Hematopoietic multipotent progenitor cell treated with erythropoietin and hydrocortisone succinate and interleukin-3 and kit ligand, for 8 days (in vitro differentiated cells): Measurements from ENCODE around the gene CRYBG2.

Experiments
- DNase-seq: peaks from one replicate; pipeline ENCODE4 v3.0.0-alpha.2; 2015

Gene CRYBG2

GRCh38 chr1:26370591-26371382 lies 16.9 kb upstream of the CRYBG2 start:
- no peak for DNase-seq

GRCh38 chr1:26368486-26368885 lies 14.6 kb upstream of the CRYBG2 start:
- no peak for DNase-seq

DNA sequence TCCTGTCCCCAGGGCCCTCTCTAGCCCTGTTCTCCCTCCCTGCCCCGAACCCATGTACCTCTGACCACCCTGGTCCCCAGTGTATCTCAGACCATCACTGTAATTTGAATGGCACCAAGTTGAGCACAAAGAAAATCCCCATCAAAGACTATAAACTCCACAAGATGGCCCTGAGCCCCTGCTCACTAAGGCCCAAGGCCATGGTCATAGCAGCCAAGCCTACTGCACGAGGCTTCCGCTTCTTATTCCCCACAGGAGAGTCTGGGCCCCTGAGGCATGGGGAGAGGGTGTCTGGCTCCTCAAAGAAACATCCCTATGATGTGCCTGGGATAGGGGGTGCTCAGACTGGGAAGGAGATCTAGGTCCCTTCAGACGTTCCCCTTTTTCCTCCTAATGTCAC lies 14.1 kb upstream of the CRYBG2 start:
- DNase-seq, result no peak

GRCh38 chr1:26367441-26367840 lies 13.5 kb upstream of the CRYBG2 start:
- DNase-seq, result no peak

GRCh38 chr1:26364956-26365355 lies 11.0 kb upstream of the CRYBG2 start:
- no peak for DNase-seq

DNA sequence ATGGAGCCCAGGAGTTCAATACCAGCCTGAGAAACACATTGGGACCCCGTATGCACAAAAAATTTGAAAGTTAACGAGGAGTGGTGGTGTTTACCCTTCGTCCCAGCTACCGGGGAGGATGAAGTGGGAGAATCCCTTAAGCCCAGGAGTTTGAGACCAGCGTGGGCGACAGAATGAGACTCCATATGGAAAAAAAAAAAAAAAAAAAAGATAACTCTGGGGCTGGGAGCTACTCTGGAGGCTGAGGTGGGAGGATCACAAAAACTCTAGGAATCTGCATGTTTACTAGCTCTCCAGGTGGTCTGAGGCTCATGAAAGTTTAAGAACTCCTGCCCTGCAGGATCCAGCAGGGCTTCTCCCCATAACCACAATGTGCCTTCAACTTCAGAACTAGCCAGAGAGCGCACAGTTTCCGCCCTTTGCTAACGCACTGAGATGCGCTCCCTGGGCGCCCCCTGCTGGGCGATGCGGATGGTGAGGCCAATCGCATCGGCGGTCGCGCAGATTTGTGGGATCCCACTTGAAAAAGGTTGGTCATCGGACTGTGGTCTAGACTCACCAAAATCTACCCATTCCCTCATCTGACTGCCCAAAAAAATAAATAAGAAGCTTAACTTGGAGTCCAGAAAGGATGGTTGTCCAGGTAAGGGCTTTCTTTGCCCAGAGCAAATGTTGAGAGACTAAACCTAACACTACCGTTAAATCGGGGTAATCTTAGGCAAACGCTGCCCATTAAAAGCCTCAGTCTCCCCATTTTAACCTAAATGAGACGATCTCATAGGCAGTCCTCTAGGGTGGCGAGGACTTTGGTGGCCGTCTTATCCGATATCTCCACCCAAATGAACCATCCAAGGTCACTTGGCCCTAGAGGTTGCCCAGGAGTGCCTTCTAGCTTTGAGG lies 9.9 kb upstream of the CRYBG2 start:
- DNase-seq, result peak; percentile 86

DNA sequence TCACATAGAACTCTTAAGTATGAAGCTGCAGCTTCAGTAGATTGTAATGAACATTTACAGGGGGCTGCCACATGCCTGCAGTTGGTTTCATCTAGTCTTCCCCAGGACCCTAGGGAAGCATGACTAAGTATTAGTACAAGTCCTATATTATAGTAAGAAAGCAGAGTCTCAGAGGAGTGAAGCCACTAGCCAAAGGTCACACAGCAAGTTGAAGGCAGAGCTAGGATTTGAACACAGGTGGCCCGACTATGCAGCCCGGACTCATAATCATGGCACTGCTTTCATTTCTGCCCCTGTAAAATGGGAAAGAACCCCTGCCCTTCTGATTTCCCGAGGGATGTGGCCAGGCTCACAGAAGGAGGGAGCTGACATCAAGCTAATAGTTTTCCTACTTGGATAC lies 8.4 kb upstream of the CRYBG2 start:
- no peak for DNase-seq

DNA sequence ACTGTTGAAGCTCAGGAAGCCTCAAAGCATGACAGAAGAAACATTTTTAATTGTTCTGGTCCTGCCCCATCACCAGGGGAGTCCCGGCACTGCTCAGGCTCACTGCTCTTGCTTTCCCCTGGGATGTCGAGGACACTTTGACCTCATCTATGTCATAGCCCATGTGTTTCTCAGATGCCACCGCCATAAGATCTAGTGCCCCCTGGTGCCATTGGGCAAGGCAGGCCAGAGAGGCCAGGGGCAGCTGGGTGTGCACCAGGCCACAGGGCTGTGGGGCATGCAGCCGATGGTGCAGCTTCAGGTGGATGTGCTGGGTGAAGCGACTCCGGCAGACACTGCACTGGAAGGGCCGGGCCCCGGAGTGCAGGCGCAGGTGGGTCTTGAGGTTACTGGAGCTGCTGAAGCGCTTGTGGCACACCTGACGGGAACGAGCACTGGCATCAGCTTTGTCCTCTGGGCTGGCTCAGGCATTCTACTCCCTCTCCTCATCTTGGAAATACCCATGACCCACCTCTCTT lies 7.7 kb upstream of the CRYBG2 start:
- DNase-seq, result no peak

GRCh38 chr1:26360807-26361604 lies 7.1 kb upstream of the CRYBG2 start:
- DNase-seq, result peak; percentile 72

DNA sequence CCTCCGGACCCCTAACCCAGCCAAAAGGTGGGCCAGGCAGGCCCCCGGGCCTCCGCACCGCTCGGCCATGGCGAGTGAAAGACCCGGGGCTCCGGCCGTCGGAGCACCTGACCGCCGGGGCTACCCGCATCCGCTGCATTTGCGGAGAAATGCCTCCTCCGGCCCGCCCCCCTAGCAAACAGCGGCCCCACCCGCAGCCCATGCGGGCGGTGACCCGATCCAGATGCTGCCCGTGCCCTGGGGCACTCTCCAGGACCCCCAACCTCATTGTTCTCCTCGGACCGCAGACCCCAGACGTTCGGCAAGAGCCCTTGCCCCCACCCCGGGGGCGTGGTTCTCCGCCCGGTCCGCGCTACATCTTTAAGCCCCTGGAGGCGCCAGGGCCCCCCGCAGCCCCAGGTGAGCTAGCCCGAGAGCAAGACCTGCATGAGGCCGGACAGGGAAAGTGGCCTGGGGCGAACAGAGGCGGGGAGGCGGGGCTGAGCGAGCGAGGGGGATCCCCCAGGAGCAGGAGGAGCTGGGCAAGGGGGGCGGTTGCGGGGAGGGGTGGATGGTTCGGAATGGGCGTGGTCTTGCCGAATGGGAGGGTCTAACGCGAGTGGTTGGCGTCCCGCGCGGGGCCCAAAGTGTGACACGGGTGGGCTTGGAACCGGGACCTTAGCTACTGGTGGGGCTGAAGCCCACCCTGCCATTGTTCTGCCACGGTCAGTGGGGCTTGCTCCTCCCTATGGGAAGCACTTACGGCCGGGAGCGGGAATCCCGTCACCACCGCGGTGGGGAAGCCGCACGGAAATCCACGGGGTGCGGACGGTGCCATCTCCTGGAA lies 6.3 kb upstream of the CRYBG2 start:
- no peak for DNase-seq

- DNase-seq, result no peak
Observed at GRCh38 chr1:26358411-26359384, 4.8 kb upstream of the CRYBG2 start.

GRCh38 chr1:26357121-26357602 lies 3.2 kb upstream of the CRYBG2 start:
- no peak for DNase-seq

DNA sequence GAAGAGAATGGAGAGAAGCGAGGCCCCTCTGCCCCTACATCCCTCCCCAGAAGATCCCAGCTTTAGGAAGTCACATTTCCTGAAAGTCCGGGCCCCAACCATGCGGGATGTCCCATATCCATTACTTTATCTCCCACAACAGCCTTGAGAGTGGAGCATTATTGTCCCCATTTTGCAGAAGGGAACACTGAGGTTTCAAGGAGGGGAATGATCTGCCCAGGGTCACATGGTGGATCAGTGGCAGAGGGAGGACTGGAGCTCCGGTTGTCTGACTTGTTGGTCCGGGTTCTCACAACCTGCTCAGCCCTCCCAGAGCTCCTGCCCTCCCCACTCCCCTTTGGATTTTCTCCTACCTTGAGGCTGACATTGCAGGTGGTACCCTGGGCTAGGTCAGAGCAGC lies 2.2 kb upstream of the CRYBG2 start:
- no peak for DNase-seq

- DNase-seq, result no peak
Observed at GRCh38 chr1:26354972-26355371, 1.0 kb upstream of the CRYBG2 start.

GRCh38 chr1:26353210-26353859 lies 595 bp downstream of the CRYBG2 start:
- no peak for DNase-seq

DNA sequence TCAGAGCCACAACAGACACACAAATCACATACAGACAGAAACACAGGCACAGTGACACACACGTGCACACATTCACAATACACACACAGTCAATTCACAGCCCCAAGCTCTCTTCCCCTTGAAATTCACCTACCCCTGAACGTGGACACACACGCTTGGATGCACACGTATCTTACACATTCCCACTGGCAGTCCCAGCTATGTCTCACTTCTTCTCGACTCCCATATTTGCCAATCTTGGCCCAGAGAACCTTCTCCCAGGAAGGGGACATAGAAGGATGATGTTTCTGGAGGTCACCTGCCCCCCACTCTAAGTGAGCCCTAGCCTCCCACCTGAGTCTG lies 1.6 kb downstream of the CRYBG2 start:
- no peak for DNase-seq

DNA sequence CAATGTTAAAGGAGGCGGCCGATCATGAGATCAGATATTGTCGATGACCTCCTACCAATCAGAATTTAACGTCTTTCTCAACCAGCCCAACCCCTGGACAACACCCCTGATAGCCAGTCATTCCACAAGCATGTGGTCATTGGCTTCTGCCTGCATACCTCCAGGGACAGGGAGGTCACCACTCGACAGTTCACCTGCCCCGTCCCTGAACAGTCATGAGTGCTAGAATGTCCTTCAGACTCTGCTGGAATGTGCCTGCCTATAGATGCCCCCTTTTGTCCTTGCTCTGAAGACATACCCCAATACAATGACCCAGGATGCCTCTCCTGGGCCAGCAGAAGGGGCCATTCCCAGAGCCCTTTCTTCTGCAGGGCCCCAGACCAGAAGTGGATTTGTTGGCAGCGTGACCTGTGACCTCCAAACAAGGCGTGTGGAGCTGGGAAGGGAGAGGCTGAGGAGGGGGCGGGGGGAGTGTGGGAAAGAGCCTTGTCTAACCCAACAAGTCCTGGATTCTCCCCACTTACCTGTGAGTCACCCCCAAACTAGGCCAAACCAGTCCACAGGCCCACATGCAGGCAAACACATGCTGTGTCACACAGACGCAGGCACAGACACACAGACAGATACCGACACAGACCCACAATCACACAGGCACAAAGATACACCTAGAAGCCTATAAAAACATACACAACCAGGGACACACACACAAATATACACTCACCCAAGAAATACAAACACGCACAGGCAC lies 2.2 kb downstream of the CRYBG2 start:
- DNase-seq, result no peak

DNA sequence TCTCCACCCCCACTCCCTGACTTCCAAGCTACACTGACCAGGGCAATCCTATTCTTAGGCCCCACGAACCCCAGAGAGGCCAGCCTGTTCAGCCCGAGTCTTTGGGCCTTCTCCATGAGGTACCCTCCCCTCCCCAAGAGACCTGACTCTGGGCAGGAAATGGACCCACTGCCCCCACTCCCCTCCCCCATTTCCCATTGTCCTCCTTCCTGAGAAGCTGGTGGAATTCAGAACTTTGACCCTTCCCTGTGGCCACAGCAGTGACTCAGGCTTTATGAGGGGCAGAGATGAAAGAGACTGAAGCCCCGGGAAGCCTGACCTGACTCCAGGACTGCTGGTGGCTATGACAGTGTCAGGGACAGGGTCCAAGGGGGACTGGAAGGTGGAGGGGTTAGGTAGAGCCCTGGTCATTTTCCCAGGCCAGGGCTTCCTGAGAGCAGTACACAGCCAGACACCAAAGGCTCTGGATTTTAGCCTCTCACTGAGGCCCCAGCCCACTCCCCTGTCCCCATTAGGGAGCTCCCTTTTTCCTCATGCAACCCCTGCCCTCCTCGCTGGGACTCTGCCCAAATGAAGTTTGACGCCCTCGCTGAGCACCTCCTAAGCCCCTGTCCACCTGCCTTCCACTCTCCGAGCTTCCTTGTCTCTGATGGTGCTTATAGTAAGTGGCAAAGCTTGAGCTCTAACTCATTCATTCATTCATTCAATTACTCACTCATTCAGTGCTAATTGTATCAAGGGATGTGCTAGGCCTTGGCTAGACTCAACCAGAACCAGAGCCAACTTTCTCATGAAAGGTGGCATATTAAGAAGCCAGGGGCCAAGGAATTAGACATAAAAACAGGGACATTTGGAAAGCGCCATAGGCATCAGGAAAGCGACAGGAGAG lies 3.0 kb downstream of the CRYBG2 start:
- no peak for DNase-seq

DNA sequence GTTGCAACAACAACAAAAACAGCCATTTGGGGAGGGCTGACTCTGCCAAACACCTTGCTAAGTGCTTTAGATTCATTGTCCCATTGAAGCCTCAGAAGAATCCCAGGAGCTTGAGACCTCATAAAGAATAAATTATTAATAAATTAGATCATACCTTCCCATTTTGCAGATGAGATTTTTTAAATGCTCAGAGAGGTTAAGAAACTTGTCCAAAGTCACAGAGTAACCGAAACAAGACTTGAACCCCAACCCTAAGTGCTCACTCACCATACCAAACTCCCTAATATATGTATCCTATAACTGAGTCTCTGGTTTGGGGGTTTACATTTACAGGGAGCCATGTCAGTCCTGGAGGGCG lies 3.6 kb downstream of the CRYBG2 start:
- DNase-seq, result no peak
